Effector CD8-positive, alpha-beta T cell (primary cell): ENCODE results near the gene SLC37A2.
"Not testable (repeated sequence)": the region's sequence is repeated elsewhere in the genome, so short reads cannot be mapped to it uniquely, and the experiment has no call there.

ENCODE experiments used
- DNase-seq: peaks from one replicate; lab custom pipeline; 2025; lab: John Stamatoyannopoulos, UW

The SLC37A2 gene

DNA sequence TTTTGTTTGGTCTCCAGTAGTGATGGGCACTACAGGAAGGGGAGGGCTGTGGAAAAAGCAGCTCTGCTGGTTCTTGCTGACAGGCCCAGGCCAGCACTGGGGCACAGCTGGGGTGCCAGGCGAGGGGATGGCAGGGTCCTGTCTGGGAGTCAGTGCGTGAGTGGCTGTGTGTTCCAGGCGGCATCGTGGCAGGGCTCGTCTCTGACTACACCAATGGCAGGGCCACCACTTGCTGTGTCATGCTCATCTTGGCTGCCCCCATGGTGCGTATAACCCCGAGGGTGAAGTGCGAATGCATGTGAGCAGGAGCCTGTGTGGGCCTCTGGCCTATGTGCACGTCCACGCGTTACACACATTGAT, 20.9 kb downstream of the SLC37A2 start:
- no peak for DNase-seq

DNA sequence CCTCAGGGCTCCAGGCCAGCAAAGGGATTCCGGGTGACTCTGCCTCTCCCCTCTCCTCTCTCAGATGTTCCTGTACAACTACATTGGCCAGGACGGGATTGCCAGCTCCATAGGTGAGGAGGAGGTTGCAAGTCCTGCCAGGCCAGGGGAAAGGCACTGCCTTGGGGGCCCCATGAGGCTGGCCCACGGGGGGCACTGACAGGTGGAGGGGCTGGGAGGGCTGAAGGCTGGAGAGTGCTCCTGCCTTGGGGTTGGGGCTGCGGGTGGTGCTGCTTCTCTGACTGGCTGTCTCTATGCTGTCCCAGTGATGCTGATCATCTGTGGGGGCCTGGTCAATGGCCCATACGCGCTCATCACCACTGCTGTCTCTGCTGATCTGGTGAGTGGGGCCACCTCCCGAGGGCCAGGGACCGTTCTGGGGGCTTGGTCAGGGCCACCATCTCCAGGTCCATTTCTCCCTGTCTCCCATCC, 21.7 kb downstream of the SLC37A2 start:
- no peak for DNase-seq

DNA sequence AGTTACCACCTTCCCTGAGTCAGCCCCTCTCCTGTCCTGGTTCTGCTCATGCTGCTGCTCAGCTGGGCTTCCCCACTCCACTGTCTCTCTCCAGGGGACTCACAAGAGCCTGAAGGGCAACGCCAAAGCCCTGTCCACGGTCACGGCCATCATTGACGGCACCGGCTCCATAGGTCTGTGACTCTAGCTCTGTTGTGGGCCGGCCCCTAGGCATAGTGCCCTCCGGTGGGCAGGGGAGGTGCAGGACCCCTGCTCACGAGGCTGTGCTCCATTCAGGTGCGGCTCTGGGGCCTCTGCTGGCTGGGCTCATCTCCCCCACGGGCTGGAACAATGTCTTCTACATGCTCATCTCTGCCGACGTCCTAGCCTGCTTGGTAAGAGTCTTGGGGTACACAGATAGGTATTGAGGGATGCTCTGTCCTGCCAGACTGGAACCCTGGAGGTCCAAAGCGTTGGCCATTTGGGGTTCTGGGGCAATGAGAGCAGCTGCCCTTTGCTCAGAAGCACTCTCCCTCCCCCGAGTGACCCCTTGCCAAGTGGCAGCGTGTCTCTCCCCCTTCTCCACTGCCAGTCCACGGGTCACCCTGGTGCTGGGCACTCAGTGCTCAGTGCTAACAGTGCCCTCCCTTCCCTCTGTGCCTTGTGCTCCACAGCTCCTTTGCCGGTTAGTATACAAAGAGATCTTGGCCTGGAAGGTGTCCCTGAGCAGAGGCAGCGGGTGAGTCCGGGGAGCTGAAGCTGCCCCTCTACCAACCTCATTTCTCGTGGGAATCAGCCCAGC, 22.4 kb downstream of the SLC37A2 start:
- DNase-seq = no peak

DNA sequence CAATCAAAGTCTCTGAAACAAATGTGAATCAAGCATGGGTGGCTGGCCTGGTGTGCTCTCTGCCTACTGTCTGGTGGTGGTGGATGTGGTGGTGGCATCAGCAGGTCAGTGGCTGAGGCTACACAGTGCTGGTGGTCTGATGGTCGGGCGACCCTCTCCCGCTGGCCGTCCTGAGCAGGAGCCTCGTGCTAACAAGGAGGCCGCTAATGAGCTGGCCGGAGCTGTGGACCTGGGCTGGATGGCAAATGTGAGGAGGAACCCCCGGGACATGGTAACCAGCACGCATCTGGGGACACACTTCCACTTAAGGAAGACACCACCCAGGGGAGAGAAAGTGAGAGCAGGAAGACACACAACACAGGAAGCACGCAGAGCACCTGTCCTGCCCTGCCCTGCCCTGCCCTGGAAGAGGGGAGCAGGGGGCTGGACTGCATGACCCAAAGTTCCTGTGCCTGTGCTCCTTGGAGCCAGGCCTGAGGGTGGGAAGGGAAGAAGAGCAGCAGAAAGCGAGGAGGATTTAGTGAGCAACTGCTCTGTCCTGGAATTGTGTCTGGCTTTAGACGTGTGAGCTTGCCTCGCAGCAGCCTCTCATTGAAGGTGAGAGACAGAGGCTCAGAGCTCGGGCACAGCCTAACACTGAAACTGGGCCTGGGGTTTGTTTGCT, 23.7 kb downstream of the SLC37A2 start:
- DNase-seq = no peak

DNA sequence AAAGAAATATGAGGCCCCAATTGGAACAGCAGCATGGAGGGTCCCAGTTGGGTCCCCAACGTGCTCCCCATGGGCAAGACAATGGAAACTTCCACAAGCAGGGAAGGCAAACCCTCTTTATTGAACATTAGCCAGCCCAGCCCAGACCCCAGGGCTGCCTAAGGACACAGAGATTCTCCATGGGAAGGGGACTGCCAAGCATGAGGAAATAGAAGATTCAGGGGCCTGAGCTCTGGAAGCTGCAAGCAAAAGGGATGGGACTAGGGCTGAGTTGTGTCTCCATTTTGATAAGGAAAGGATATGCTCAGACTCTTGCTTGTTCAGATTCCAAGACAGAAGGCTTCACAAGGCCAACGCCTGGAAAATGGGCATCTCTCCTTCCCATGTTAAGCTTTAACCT, 25.0 kb downstream of the SLC37A2 start:
- no peak for DNase-seq

DNA sequence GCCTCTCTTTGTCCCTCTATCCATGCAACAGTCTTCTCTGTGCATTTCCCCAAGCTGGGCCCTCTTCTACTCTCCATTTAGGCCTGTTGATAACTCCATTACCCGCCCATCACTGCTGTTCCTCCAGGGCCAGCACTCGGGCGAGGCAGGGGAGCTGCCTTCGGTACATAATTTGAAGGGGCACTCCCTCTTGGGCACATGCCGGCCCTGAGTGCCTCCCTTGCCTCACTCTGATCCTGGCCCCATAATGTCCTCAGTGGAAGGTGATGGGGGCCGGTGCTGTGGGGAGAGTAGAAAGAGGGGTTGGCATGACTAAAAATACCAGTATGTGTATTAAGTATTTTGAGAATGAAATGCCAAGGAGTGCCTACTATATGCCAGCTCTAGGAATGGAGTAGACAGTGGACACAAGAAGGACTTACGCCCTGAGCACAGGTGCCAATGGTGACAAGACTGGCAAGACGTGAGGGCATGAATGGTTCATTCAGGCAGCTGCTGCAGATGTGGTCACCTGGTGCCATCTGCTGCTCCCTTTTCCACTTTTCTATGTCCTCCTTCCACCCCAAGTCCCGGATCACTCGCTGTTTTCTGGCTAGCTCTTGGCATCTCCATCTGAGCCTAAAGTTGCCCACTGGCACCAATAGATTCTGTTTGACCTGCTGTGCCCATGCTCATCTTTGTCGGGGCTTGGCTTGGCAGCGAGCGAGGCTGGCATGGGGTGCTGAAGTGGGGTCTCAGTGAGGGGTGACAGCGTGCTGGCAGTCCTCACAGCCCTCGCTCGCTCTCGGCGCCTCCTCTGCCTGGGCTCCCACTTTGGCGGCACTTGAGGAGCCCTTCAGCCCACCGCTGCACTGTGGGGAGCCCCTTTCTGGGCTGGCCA, 25.7 kb downstream of the SLC37A2 start:
- DNase-seq = no peak

DNA sequence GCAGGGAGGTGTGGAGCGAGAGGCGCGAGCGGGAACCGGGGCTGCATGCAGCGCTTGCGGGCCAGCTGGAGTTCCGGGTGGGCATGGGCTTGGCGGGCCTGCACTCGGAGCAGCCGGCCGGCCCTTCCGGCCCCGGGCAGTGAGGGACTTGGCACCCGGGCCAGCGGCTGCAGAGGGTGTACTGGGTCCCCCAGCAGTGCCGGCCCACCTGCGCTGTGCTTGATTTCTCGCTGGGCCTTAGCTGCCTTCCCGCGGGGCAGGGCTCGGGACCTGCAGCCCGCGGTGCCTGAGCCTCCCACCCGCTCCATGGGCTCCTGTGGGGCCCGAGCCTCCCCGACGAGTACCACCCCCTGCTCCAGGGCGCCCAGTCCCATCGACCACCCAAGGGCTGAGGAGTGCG, 26.4 kb downstream of the SLC37A2 start:
- not testable (repeated sequence) for DNase-seq

DNA sequence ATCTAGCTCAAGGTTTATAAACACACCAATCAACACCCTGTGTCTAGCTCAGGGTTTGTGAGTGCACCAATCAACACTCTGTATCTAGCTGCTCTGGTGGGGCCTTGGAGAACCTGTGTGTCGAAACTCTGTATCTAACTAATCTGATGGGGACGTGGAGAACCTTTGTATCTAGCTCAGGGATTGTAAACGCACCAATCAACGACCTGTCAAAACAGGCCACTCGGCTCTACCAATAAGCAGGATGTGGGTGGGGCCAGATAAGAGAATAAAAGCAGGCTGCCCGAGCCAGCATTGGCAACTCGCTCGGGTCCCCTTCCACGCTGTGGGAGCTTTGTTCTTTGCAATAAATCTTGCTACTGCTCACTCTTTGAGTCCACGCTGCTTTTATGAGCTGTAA, 27.0 kb downstream of the SLC37A2 start:
- not testable (repeated sequence) for DNase-seq

DNA sequence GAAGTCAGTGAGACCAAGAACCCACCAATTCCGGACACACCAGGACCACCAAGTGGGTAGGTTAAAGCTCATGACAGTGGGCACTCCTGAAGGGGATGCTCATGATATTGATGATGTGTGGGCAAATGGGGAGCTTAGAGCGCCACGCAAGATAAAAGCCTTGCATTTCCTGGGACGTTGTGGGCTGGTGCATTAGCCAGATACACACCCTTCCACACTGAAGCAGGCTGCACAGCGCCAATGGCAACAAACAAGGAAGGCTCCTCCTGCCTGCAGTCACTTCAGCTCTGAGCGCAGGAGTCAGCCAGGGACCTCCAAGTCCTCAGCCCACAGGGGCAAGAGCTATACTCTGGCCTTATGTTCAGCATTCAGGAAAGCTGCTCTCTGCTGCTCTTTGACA, 27.7 kb downstream of the SLC37A2 start:
- no peak for DNase-seq

DNA sequence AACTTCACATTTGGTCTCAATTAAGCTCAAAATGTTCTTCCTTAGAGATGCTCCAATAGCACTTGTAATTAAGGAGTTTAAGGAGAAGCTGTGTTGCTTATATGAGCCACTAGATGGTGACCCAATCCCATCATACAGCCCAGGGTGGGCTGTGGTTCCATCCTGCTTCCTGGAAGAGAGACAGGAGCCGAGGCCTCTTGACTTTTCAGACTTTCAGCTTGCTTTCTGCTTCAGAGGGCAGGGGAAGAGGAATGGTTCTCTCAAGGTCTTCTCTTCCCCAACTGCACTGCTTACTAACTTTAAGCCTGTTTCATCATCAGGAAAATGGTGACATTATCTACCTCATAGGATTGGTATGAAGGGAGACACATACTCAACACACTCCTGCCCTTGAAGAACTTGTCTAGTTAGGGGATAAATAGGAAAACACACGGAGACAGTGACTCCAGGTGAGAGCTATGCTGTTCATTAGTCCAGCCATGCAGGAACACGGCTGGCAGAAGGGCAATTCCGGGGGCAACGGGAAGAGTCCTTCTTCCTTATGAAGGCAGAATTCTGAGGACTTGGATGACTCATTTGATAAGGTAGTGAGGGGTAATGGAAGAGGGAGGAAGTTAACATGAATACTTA, 28.3 kb downstream of the SLC37A2 start:
- DNase-seq = no peak

DNA sequence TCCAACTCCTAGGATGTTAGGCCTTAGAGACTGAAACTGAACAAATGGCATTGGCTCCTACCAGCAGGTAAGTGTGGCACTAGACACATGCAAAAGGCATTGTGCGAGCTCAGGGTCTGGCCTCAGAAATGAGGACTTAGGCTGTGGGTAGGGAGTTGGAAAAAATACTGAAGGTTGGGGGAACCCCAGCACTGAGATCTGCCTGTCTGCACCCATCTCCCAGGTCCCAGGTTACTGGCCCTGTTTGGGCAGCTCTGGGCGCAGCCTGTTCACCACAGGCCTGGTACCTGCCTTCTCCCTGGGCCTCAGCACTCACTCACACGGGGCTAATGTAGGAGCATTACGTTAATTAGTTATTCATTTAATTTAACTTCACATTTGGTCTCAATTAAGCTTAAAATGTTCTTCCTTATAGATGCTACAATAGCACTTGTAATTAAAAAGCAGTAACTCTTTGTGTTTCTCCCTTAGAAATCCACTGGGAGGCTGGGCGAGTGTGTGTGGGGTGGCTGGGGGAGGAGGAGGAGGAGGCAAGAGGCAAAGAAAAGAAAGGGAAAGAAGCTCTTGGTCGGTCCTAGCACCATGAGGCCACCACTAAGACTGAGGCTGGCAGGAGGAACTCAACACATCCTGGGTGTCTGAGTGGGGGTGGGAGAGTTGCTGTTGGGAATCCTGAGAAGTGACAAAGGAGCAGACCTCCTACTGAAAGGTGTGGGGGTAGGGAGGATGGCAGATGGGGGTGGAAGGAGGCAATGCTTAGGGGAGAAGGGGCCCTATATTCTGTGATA, 29.0 kb downstream of the SLC37A2 start:
- no peak for DNase-seq

DNA sequence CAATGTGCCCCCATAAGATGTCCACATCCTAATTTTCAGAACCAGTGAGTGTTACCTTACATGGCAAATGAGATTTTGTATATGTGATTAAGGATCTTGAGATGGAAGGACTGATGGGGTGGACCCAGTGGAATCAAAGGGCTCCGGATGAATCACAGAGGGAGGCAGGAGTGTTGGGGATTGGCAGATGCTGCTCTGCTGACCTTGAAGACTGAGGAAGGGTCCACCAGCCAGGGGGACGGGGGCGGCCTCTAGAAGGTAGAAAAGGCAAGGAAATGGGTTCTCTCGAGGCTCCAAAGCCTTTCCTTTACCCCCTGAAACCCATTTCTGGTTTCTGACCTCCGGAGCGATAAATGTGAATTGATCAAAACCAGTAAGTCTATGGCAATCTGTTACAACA, 29.6 kb downstream of the SLC37A2 start:
- DNase-seq = no peak

DNA sequence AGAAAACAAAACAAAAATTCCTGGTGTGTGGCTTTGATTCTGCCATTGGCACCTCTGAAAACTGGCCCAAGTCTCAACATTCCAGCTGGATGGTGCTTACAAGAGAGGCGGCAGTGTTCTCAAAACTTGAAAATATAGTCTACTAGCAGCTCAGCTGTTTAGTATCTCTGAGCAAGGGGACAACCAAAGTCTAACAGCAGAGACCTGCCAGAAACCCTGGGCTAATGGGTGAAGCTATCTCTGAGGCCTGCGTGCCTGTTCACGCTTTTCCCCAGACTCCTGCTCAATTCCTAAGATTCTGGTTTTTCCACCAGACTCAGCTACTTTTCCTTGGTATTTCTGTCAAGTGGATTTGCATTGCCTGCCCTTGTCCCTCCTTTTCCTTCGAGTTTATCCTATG, 30.4 kb downstream of the SLC37A2 start:
- no peak for DNase-seq

DNA sequence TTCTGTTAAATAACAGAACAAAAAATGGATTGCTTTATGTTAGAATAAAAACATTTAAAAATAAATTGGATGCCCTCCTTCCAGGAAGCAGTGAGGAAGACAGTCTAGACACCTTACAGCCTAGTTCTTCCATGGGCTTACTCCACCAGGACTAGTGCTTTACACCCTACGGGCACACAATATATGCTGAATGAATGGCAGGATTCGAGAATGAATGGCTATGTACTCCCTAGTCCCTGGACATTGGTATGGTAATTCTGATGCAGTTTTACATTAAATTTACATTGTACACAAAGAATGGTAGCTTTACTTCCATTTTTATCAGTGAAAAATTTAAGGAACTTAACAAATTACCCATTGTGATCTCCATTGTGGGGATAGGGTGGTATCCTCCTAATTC, 31.6 kb downstream of the SLC37A2 start:
- no peak for DNase-seq

DNA sequence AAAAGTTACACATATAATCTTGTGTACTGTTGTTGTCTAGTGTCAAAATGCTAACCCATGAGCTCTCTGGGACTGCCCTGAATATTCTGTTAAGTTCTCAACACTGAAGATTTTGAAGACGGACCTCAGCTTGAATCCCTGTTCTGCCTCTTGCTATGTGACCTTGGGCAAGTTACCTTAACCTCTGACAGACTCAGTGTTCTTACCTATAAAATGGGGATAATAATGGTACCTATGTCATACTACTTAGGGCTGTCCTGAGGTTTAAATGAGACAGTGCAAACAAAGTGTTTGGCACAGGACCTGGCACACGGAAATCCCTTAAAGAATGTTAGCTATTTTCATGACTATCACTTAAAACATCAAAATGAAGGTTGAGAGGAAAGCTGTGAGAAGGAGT, 37.0 kb downstream of the SLC37A2 start:
- DNase-seq = no peak

DNA sequence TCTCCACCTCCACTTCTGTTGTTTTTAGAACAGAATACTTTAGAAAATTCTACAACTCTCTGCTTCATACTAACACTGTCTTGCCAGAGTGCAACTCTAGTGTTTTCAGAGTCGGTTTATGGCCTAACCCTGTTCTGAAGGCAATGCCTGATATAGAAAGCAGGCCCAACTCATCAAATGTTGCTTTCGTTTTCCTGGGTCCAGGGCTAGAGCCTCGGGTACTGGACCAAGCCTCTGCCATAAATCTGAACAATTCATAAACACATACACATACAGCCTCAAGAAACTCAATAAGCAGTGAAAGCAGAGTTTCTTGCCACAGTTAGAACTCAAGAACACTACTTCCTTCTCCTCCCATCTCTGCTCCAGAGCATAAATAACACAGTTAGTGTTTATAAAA, 38.5 kb downstream of the SLC37A2 start:
- DNase-seq = no peak

DNA sequence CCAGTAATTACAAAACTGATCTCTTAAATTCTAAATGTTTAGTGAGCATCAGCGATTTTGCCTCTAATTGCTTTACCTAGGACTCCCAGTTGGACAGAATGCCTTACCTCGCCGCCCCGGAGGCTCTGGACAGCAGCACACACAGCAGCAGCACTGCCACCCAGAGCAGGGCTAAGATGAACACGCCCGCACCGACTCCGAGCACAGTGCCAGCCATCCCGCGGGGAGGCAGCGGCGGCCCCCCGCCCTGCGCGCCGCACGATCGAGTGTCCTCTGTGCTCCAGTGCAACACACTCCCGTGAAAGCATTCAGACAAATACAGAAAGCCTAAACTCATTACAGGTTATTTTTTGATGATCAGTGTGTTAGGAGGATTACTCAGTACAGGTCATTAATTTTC, 38.9 kb downstream of the SLC37A2 start:
- DNase-seq = no peak

DNA sequence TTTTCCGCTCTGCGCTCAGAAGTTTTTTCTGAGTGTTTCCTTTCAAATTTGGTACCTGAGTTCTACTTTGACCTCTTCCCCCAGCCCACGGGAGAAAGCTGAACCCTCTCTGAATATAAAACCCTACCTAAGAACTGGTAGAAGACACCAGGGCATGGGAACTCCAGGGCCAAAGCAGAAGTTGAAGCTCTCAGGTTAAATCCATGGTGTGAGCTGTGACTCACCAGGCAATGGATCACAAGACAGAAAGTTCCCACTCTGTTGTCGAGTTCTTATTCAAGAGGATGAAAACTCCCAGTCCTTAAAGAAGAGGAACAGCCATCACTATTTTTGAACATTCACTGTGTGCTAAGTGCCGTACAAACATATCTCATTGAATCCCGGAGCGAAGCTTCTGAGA, 39.4 kb downstream of the SLC37A2 start:
- DNase-seq = no peak

DNA sequence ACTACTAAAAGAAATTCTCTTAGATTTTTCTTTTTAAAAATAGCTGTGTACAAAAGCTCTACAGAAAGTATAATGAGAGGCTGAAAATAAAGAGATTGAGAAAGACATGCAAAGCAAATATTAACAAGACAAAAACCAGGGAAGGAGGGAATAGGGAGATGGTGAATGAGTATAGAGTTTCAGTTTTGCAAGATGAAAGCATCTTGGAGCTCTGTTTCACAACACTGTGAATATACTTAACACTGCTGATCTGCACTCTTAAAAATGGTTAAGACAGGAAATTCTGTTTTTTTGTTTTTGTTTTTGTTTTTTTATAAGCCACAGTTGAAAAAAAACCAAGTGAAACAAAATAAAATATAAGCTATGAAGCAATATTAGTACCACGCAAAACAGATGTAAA, 42.8 kb downstream of the SLC37A2 start:
- DNase-seq = no peak

DNA sequence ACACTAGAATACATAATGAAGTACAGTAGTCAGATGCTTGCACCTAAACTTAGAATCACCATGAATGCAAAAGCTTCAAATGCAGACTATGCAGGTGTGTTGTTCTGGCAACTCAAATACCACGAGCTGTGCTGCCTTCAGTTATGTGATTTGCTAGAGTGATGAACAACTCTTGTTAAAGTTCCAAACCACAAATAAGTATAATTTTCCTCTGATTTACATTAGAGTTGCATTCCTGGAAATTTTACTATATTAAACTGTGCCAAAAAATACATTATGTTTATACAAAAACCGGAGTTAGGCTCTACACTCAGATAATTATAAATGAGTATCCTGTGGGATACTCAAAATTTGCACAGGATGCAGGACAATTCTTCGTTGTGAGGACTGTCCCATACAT, 45.4 kb downstream of the SLC37A2 start:
- DNase-seq = no peak

DNA sequence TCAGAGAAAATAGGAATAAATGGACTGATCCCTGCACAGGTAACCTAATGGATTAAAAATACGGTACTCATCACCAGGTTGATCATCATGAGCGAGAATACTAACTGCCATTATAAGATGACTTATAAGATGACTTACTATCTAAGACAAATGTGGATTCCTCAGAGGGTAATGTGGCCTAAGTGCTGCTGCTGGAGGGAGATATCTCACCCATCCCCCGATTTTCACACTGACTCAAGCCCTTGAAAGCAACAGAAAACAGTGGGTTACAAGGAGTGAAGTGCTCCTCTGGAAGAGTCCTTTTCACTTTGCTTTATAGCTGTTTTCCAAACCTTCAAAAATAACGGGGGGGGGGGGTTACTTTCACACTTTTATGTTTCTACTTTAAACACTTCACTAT, 47.4 kb downstream of the SLC37A2 start:
- DNase-seq = no peak

DNA sequence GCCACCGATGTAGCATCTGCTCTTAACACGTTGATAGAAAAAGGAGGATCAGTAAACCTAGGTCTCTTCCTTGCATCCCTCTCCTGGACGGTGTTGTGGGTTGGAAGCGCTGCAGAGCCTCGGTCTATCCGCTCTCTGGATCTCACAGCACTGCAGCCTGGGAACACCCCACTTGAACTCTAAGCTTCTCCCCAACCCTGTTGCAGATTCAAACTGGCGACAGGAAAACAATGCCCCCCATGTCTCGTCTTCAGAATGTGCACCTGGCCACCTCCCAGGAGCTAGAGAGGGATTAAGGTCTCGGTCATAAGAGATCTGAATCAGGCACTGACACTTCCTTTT, 47.9 kb downstream of the SLC37A2 start:
- no peak for DNase-seq
